ENCODE measurements around the gene VSIG4.
"Not testable (repeated sequence)": the region's sequence is repeated elsewhere in the genome, so short reads cannot be mapped to it uniquely, and the experiment has no call there.

VSIG4 gene

GRCh38 chrX:65975161-65975751, 64.6 kb downstream of the VSIG4 start:
- not testable (repeated sequence) for DNase-seq

Measured in activated CD4-positive, alpha-beta T cell treated with anti-CD3 and anti-CD28 coated beads for 1 hour (primary cell).